C4-2B (cell line): ENCODE measurements around the gene PEAR1.

Source experiments
- CTCF ChIP-seq: fragments of 450-650 bp; conservative IDR thresholded peaks from 2 replicates; pipeline ENCODE4 v1.5.1; 2017; ENCODE audit warnings: mild to moderate bottlenecking
- ZFX ChIP-seq: fragments of 450-650 bp; IDR thresholded peaks from 2 replicates; pipeline ENCODE4 v1.6.1; 2017

GRCh38 chr1:156881663-156882062 is 11.9 kb upstream of the PEAR1 start:
- TF ChIP-seq CTCF (no peak), ZFX (no peak)
